Esophagus squamous epithelium (tissue), 4 donors: Measurements from ENCODE around the gene CLBA1.

ENCODE experiments used
- CTCF ChIP-seq, 6 experiments: fragments of 450-650 bp in 4 of 6; fragments of 200-600 bp in 2 of 6; sonication (generic) in 2 of 6; IDR thresholded peaks; one replicate each; pipeline ENCODE4 v1.5.1; 2016 to 2019; ENCODE audit warnings: antibody characterized with exemption in 6 of 6, mild to moderate bottlenecking in 4 of 6, moderate library complexity in 4 of 6
- POLR2A ChIP-seq, 4 donors: fragments of 450-650 bp; IDR thresholded peaks; one replicate each; pipeline ENCODE4 v1.6.1; 2017; ENCODE audit warnings: antibody characterized with exemption in 4 of 4, mild to moderate bottlenecking in 4 of 4, moderate library complexity in 3 of 4

- TF ChIP-seq CTCF (IDR thresholded peaks at IDR 0.05) (no peak), POLR2A (IDR thresholded peaks at IDR 0.05) (no peak)
These were observed 10.4 kb downstream of the CLBA1 start for GRCh38 chr14:104996032-104996431.
